GM23338 (cell line): Measurements from ENCODE around the gene CNTNAP2. TPM values are rescaled to one million over a fixed set of nuclear protein-coding genes. Genes with fewer than 3 reads are reported as not detected.

Experiments
- ATAC-seq: fragments of 200-7000 bp; cut with Tn5 transposase; 3 replicates; pipeline ENCODE4 v1.9.1; 2020
- DNase-seq: peaks from one replicate; pipeline ENCODE4 v3.0.0-alpha.2; 2015; ENCODE audit warnings: low spot score
- H2AFZ ChIP-seq: fragments of 200-600 bp; sonication (generic); 2 replicates; pipeline ENCODE4 v1.8.0; 2016; ENCODE audit warnings: antibody characterized with exemption, mild to moderate bottlenecking, moderate library complexity
- H3F3A ChIP-seq: fragments of 200-600 bp; sonication (generic); replicated peaks from 2 replicates; pipeline ENCODE4 v1.8.0; 2017; ENCODE audit warnings: antibody characterized with exemption, mixed run types, low read depth
- H3K27ac ChIP-seq: fragments of 200-600 bp; sonication (generic); 2 replicates; pipeline ENCODE4 v1.6.1; 2016; ENCODE audit warnings: low read depth
- H3K27me3 ChIP-seq: fragments of 200-600 bp; sonication (generic); 2 replicates; pipeline ENCODE4 v1.8.0; 2016; ENCODE audit warnings: mild to moderate bottlenecking, mixed run types, moderate library complexity; ENCODE audit not compliant: insufficient read depth
- H3K36me3 ChIP-seq: fragments of 200-600 bp; sonication (generic); 2 replicates; pipeline ENCODE4 v1.8.0; 2016; ENCODE audit warnings: mild to moderate bottlenecking; ENCODE audit not compliant: insufficient read depth
- H3K4me1 ChIP-seq: fragments of 200-600 bp; sonication (generic); 2 replicates; pipeline ENCODE4 v1.8.0; 2016; ENCODE audit warnings: mild to moderate bottlenecking, moderate library complexity; ENCODE audit not compliant: insufficient read depth
- H3K4me2 ChIP-seq: fragments of 200-600 bp; sonication (generic); 2 replicates; pipeline ENCODE4 v1.7.1; 2017; ENCODE audit warnings: mixed run types
- H3K4me3 ChIP-seq: fragments of 200-600 bp; sonication (generic); 2 replicates; pipeline ENCODE4 v1.6.1; 2016; ENCODE audit warnings: mixed run types
- H3K79me2 ChIP-seq: fragments of 200-600 bp; sonication (generic); replicated peaks from 2 replicates; pipeline ENCODE4 v1.8.0; 2017; ENCODE audit warnings: mild to moderate bottlenecking; ENCODE audit not compliant: insufficient read depth
- H3K9me2 ChIP-seq: fragments of 200-600 bp; sonication (generic); 2 replicates; pipeline ENCODE4 v1.8.0; 2017; ENCODE audit not compliant: insufficient read depth
- H4K20me1 ChIP-seq: fragments of 200-600 bp; sonication (generic); replicated peaks from 2 replicates; pipeline ENCODE4 v1.8.0; 2017; ENCODE audit warnings: mild to moderate bottlenecking; ENCODE audit not compliant: insufficient read depth
- H3K27ac Mint-ChIP-seq: 2 replicates; pipeline ENCODE4 v1.8.0; 2020; ENCODE audit warnings: inconsistent platforms, mild to moderate bottlenecking, moderate library complexity, mixed read lengths
- H3K27me3 Mint-ChIP-seq: 3 replicates; pipeline ENCODE4 v1.8.0; 2022; ENCODE audit warnings: low read depth, mild to moderate bottlenecking, moderate library complexity, mixed read lengths, inconsistent platforms; ENCODE audit not compliant: insufficient read depth, poor library complexity
- H3K36me3 Mint-ChIP-seq: 3 replicates; pipeline ENCODE4 v1.8.0; 2021; ENCODE audit warnings: low read depth, mild to moderate bottlenecking, inconsistent platforms, moderate library complexity, mixed read lengths
- H3K4me1 Mint-ChIP-seq: 3 replicates; pipeline ENCODE4 v1.8.0; 2020; ENCODE audit warnings: mild to moderate bottlenecking, inconsistent platforms, mixed read lengths
- H3K4me3 Mint-ChIP-seq: 3 replicates; pipeline ENCODE4 v1.8.0; 2021; ENCODE audit warnings: moderate library complexity, mild to moderate bottlenecking, inconsistent platforms, mixed read lengths
- H3K9me3 Mint-ChIP-seq: 3 replicates; pipeline ENCODE4 v1.8.0; 2020; ENCODE audit warnings: moderate library complexity, mild to moderate bottlenecking, inconsistent platforms, mixed read lengths
- CTCF ChIP-seq, 2 experiments: fragments of 200-600 bp in 1 of 2; sonication (generic) in 1 of 2; conservative IDR thresholded peaks; 2 replicates each; pipeline versions ENCODE4 v1.5.1 to v1.6.1; 2016 to 2017; ENCODE audit warnings: antibody characterized with exemption in 2 of 2, low read depth in 2 of 2, mild to moderate bottlenecking in 2 of 2, moderate library complexity in 1 of 2
- ETS1 ChIP-seq: IDR thresholded peaks from 2 replicates; pipeline ENCODE4 v1.6.1; 2016; ENCODE audit warnings: antibody characterized with exemption
- EZH2 ChIP-seq: fragments of 200-600 bp; sonication (generic); IDR thresholded peaks from one replicate; pipeline ENCODE4 v1.8.0; 2017; ENCODE audit warnings: antibody characterized with exemption, mild to moderate bottlenecking, low read depth; ENCODE audit not compliant: unreplicated experiment
- NANOG ChIP-seq: IDR thresholded peaks from 2 replicates; pipeline ENCODE4 v1.6.1; 2016; ENCODE audit warnings: antibody characterized with exemption, borderline replicate concordance
- REST ChIP-seq: IDR thresholded peaks from one replicate; pipeline ENCODE4 v1.6.1; 2018; ENCODE audit warnings: antibody characterized with exemption; ENCODE audit not compliant: unreplicated experiment
- STAT1 ChIP-seq: IDR thresholded peaks from one replicate; pipeline ENCODE4 v1.6.1; 2016; ENCODE audit warnings: antibody characterized with exemption; ENCODE audit not compliant: unreplicated experiment
- ZNF114 ChIP-seq: fragments of 250-450 bp; sonication (Bioruptor Pico); IDR thresholded peaks from 2 replicates; pipeline ENCODE4 v1.5.0; 2020; ENCODE audit warnings: mild to moderate bottlenecking, moderate library complexity
- ZNF331 ChIP-seq: fragments of 250-450 bp; sonication (Bioruptor Pico); IDR thresholded peaks from 2 replicates; pipeline ENCODE4 v1.5.0; 2020; ENCODE audit warnings: low read depth, mild to moderate bottlenecking, moderate library complexity
- ZNF462 ChIP-seq: fragments of 250-450 bp; sonication (Bioruptor Pico); IDR thresholded peaks from 2 replicates; pipeline ENCODE4 v1.5.0; 2020; ENCODE audit warnings: mild to moderate bottlenecking, moderate library complexity
- polyA plus RNA-seq: library from polyadenylated mRNA; unstranded; fragments of >200 nt; fragmentation: Nextera tagmentation; extraction: Ambion mirVana; gene quantifications from 2 replicates; pipeline ENCODE4 v1.2.1, GENCODE V29; 2016
- total RNA-seq: library from RNA; depleted of rRNA; stranded (reverse); fragments of >200 nt; shearing (Covaris generic); gene quantifications from 2 replicates; pipeline ENCODE4 v1.2.3, GENCODE V29; 2014

CNTNAP2 gene
- total and polyA plus RNA-seq, 2 experiments from 2014 or later, result 38.2 to 61.3 TPM

- TF ChIP-seq REST, result no peak
- TF ChIP-seq CTCF (conservative IDR thresholded peaks at IDR 0.05; ENCODE audit: low read depth in 2 of 2), result no peak
- TF ChIP-seq ETS1, result no peak
- TF ChIP-seq ZNF114 (CRISPR knock-in tag), result no peak
- no peak for TF ChIP-seq NANOG
These were observed 1795.7 kb downstream of the CNTNAP2 start (continued) for GRCh38 chr7:147912291-147912690.

- no peaks in the 10 kb centered on the region for H3K36me3 ChIP-seq
- no peaks in the 10 kb centered on the region for H3K9me2 ChIP-seq
- no peaks in the 10 kb centered on the region for H3K79me2 ChIP-seq
- Mint-ChIP-seq H3K9me3 (peaks cover 18% of the 10 kb centered on the region; the same call in 2 of the 3 replicates), H3K36me3 (no peaks in the 10 kb centered on the region), H3K4me3 (no peak overlapping the region), H3K27me3 (no peaks in the 10 kb centered on the region), H3K4me1 (peaks cover 28% of the 10 kb centered on the region), H3K27ac (no peak overlapping the region)
- ATAC-seq (no peak), DNase-seq (no peak)
- H2AFZ ChIP-seq, result no peak overlapping the region
- H3F3A ChIP-seq, result no peaks in the 10 kb centered on the region
- no peak overlapping the region for H3K4me3 ChIP-seq
- H4K20me1 ChIP-seq, result no peaks in the 10 kb centered on the region
- H3K27me3 ChIP-seq, result no peaks in the 10 kb centered on the region
- no peak overlapping the region for H3K27ac ChIP-seq
- 0 out of 2 replicates have a peak, but pooled peaks cover 6% of the 10 kb centered on the region for H3K4me1 ChIP-seq
- H3K4me2 ChIP-seq, result no peak overlapping the region
- TF ChIP-seq EZH2, result no peak
- TF ChIP-seq ZNF331 (CRISPR knock-in tag), result no peak
- TF ChIP-seq ZNF462, result no peak
- TF ChIP-seq STAT1, result no peak
- no peak for TF ChIP-seq ETS1
These were observed 1796.5 kb downstream of the CNTNAP2 start for GRCh38 chr7:147912946-147913638.
